Activated naive CD4-positive, alpha-beta T cell treated with anti-CD3 and anti-CD28 coated beads, Interleukin-2, amount 50 U/mL, for 24 hours (primary cell): ENCODE measurements around the gene SDF4.

Experiments
- H3K27ac Mint-ChIP-seq: one replicate; pipeline ENCODE4 v1.8.0; 2021; ENCODE audit warnings: mild to moderate bottlenecking, mixed read lengths
- H3K27me3 Mint-ChIP-seq: one replicate; pipeline ENCODE4 v1.8.0; 2021; ENCODE audit warnings: mixed read lengths
- H3K36me3 Mint-ChIP-seq: one replicate; pipeline ENCODE4 v1.8.0; 2021; ENCODE audit warnings: mixed read lengths
- H3K4me1 Mint-ChIP-seq: one replicate; pipeline ENCODE4 v1.8.0; 2021; ENCODE audit warnings: mixed read lengths
- H3K4me3 Mint-ChIP-seq: one replicate; pipeline ENCODE4 v1.8.0; 2021; ENCODE audit warnings: mild to moderate bottlenecking, mixed read lengths
- H3K9me3 Mint-ChIP-seq: one replicate; pipeline ENCODE4 v1.8.0; 2021; ENCODE audit warnings: mixed read lengths

Gene SDF4

DNA sequence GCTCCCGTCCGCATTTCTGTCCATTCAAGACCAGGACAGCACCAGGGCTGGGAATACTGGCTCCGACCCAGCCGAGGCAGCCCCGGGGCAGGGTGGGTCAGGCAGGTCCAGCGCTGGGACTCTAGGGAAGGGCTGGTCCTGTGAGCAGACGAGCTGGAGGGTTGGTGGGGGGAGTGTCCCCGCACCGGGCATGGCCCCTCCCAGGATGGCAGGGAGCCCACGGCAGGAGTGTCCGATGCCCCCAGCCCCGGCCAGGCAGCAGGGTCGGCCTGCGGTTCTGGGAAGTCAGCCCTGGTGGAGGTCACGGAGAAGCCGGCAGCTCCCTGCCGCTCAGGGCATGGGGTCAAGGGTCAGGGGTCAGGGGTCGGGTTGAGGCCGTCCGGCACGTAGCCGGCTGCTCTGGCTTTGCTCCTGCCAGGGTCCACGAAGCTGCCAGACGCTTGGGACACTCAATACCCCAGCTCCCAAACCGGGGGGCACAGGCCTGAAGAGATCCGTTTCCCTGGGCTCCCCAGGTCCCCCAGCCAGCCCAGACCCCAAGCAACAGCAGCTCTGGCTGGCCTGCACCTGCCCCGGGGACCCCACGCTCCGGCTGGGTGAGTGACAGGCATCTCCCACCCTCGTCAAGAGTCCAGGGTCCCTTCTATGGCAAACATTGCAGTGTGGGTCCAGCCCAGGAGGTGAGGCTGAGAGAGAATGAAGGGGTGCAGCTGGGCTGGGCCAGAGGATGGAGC, 8.0 kb upstream of the SDF4 start:
- no peaks in the 10 kb centered on the region for H3K36me3 Mint-ChIP-seq
- H3K27me3 Mint-ChIP-seq = no peaks in the 10 kb centered on the region
- H3K9me3 Mint-ChIP-seq = no peaks in the 10 kb centered on the region
- H3K4me1 Mint-ChIP-seq = peaks cover under 1% of the 10 kb centered on the region
- no peak overlapping the region for H3K27ac Mint-ChIP-seq
- H3K4me3 Mint-ChIP-seq = no peak overlapping the region

DNA sequence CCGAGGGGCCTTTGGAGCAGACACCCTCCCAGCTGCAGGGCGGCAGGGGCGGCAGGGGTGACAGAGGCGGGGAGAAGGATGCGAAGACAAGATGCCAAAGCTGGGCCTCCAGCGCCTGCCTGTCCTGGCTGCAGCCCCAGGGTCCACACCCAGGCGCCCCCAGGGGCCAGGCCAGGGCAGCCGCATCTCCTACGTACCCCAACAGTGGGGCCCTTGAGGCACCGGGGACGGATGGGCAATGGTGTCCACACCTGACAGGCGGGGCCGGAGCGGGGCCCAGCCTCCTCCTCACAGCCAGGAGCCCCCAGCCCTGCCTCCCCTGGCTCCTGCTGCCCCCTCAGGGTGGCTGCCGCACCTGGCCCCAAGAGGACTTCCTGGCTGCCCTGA, 7.4 kb upstream of the SDF4 start:
- no peaks in the 10 kb centered on the region for H3K27me3 Mint-ChIP-seq
- H3K36me3 Mint-ChIP-seq = no peaks in the 10 kb centered on the region
- no peak overlapping the region for H3K4me3 Mint-ChIP-seq
- peaks cover 6% of the 10 kb centered on the region for H3K4me1 Mint-ChIP-seq
- no peak overlapping the region for H3K27ac Mint-ChIP-seq
- no peaks in the 10 kb centered on the region for H3K9me3 Mint-ChIP-seq

GRCh38 chr1:1238702-1239178, 6.9 kb upstream of the SDF4 start:
- H3K27me3 Mint-ChIP-seq = no peaks in the 10 kb centered on the region
- H3K9me3 Mint-ChIP-seq = no peaks in the 10 kb centered on the region
- H3K27ac Mint-ChIP-seq = no peak overlapping the region
- H3K4me1 Mint-ChIP-seq = peaks cover 10% of the 10 kb centered on the region
- H3K36me3 Mint-ChIP-seq = peaks cover 2% of the 10 kb centered on the region
- no peak overlapping the region for H3K4me3 Mint-ChIP-seq

- Mint-ChIP-seq H3K9me3 (no peaks in the 10 kb centered on the region), H3K4me1 (peaks cover 16% of the 10 kb centered on the region), H3K36me3 (peaks cover 5% of the 10 kb centered on the region), H3K27ac (no peak overlapping the region), H3K27me3 (no peaks in the 10 kb centered on the region), H3K4me3 (no peak overlapping the region)
Measured at GRCh38 chr1:1237874-1238701, 6.3 kb upstream of the SDF4 start.

DNA sequence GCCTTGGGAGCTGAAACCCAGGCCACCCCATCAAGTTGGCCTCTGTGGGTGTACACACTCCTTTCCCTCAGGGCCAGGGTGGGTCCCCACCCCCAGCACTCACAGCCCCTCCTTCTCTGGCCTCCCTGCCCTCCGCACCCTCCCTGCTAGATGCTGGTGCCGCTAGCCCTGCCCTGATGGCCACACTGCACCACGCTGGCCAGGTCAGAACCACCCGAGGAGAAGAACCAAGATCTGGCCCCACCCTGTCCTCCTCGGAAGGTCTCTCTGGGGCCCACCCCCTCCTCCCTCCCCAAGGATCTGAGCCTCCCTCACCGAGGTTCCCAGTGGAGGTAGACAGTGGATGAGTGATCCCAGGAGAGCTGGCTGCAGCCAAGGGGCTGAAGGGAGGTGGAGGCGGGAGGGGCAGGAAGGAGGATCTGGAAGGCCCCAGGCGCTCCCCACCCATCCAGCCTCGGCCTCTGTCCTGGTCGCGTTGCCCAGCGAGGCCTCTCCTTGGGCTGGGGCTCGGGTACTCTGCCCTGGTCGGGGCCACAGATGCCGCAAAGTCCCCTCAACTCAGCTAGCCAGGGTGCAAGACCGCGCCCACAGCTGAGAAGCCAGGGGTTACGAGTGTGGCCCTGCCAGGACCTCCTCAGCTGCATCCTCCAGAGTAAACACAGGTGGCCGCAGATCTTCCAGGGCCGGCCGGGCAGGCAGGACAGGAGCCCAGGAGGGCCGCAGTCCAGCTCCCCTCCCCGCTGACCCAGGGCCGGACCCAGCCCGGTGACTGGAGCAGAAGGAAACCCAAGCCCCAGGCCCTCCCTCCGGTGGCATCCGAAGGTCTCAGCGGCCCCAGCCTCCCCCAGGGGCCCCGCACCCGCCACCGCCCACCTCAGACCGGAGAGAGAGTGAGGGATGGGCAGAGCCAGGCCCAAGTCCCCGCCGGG, 5.4 kb upstream of the SDF4 start:
- no peak overlapping the region for H3K27ac Mint-ChIP-seq

GRCh38 chr1:1236176-1236763, 4.5 kb upstream of the SDF4 start:
- H3K9me3 Mint-ChIP-seq = no peaks in the 10 kb centered on the region
- H3K27ac Mint-ChIP-seq = no peak overlapping the region
- peaks cover 5% of the 10 kb centered on the region for H3K36me3 Mint-ChIP-seq
- H3K27me3 Mint-ChIP-seq = no peaks in the 10 kb centered on the region
- H3K4me1 Mint-ChIP-seq = peaks cover 16% of the 10 kb centered on the region
- no peak overlapping the region for H3K4me3 Mint-ChIP-seq

More for the DNA sequence above, 5.4 kb upstream of the SDF4 start:
- Mint-ChIP-seq H3K4me3 (no peak overlapping the region), H3K9me3 (no peaks in the 10 kb centered on the region), H3K27me3 (no peaks in the 10 kb centered on the region), H3K4me1 (peaks cover 16% of the 10 kb centered on the region), H3K36me3 (peaks cover 5% of the 10 kb centered on the region)

- H3K4me3 Mint-ChIP-seq = peak overlapping the region; percentile 44
- H3K4me1 Mint-ChIP-seq = peaks cover 21% of the 10 kb centered on the region
- H3K27me3 Mint-ChIP-seq = no peaks in the 10 kb centered on the region
- peak overlapping the region; percentile 35 for H3K27ac Mint-ChIP-seq
- H3K9me3 Mint-ChIP-seq = no peaks in the 10 kb centered on the region
- peaks cover 7% of the 10 kb centered on the region for H3K36me3 Mint-ChIP-seq
Measured at GRCh38 chr1:1235016-1235744, 3.4 kb upstream of the SDF4 start.

DNA sequence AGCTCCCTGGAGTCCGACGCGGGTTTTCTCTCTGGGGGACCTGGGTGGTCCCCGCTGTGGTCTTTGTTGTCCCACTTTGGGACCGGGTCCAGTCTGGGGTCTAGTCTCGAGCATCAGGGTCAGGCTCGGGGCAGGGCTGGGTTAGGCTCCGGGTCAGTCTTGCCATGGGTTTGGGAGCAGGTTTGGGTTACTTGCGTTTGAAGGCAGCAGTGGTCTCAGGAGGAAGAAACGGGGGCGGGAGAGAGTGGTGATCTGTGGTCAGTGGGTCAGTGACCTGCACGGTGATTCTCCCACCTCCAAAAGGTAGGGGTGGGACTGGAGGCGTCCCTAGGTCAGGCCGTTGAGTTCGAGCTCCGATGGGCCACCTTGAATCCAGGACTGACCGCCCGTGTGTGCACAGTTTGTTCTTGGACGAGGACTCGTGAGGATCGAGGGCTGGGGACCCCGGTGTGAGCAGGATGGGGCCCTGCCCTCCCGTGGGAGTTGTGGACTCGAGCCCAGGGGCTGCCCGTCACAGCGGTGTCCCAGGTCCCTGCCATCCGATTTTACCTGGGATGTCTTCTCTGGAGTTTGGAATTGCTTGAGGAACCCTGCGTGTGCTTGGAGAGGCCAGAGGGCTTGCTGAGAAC, 2.5 kb upstream of the SDF4 start:
- peak overlapping the region; percentile 91 for H3K4me3 Mint-ChIP-seq
- peak overlapping the region; percentile 53 for H3K27ac Mint-ChIP-seq
- peaks cover 29% of the 10 kb centered on the region for H3K4me1 Mint-ChIP-seq

GRCh38 chr1:1233567-1233892, 1.7 kb upstream of the SDF4 start:
- Mint-ChIP-seq H3K27me3 (no peaks in the 10 kb centered on the region), H3K9me3 (no peaks in the 10 kb centered on the region), H3K36me3 (peaks cover 14% of the 10 kb centered on the region), H3K4me3 (peak overlapping the region; percentile 91), H3K4me1 (peaks cover 30% of the 10 kb centered on the region), H3K27ac (peak overlapping the region; percentile 94)

More for the DNA sequence above, 2.5 kb upstream of the SDF4 start:
- Mint-ChIP-seq H3K9me3 (no peaks in the 10 kb centered on the region), H3K36me3 (peaks cover 14% of the 10 kb centered on the region), H3K27me3 (no peaks in the 10 kb centered on the region)

GRCh38 chr1:1232796-1233566, 1.2 kb upstream of the SDF4 start:
- Mint-ChIP-seq H3K4me1 (peaks cover 30% of the 10 kb centered on the region), H3K27ac (peak overlapping the region; percentile 94), H3K4me3 (peak overlapping the region; percentile 91), H3K27me3 (no peaks in the 10 kb centered on the region), H3K36me3 (peaks cover 14% of the 10 kb centered on the region), H3K9me3 (no peaks in the 10 kb centered on the region)

- Mint-ChIP-seq H3K9me3 (no peaks in the 10 kb centered on the region), H3K27me3 (no peaks in the 10 kb centered on the region), H3K4me1 (peaks cover 30% of the 10 kb centered on the region), H3K36me3 (peaks cover 14% of the 10 kb centered on the region), H3K27ac (peak within 1 kb of the TSS; percentile 91), H3K4me3 (peak within 1 kb of the TSS; percentile 93)
Measured at GRCh38 chr1:1232208-1232795, 501 bp upstream of the SDF4 start, which contains the start of gene B3GALT6. Gene B3GALT6 (plus strand): TSS chr1:1232237. CDS start chr1:1232279, 42 bp downstream.

- Mint-ChIP-seq H3K27me3 (no peaks in the 10 kb centered on the region), H3K36me3 (peaks cover 16% of the 10 kb centered on the region), H3K4me1 (peaks cover 34% of the 10 kb centered on the region), H3K27ac (peak overlapping the region; percentile 91), H3K9me3 (no peaks in the 10 kb centered on the region), H3K4me3 (peak overlapping the region; percentile 93)
Measured at GRCh38 chr1:1230656-1231399, 973 bp downstream of the SDF4 start.

DNA sequence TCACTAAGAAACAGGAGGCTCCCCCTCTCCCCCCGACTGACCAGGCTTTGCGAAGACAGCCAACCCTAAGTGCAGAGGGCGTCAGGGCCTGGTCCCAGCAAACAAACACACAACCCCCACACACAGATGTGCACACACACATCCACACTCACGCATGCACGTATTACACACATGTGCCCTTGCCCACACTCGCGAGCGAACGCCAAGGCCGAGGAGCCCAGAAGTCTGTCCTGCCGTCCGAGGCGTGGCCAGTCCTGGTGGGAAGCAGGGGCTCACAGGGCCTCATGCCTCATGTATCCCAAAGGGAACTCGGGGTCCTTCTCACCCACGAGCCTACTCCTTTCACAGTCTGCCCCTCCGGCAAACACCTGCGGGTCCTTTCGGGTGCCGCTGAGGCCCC, 2.0 kb downstream of the SDF4 start:
- Mint-ChIP-seq H3K36me3 (peaks cover 19% of the 10 kb centered on the region), H3K27ac (peak overlapping the region; percentile 46), H3K27me3 (no peaks in the 10 kb centered on the region), H3K4me1 (peaks cover 38% of the 10 kb centered on the region), H3K9me3 (no peaks in the 10 kb centered on the region), H3K4me3 (peak overlapping the region; percentile 93)
